Lower leg skin (tissue), 4 donors: Measurements from ENCODE around the gene KCTD19. TPM values are rescaled to one million over a fixed set of nuclear protein-coding genes. Genes with fewer than 3 reads are reported as not detected.

ENCODE experiments used
- DNase-seq, 2 donors: peaks; one replicate each; pipeline ENCODE4 v3.0.0-alpha.2; 2019; ENCODE audit warnings: low spot score in 2 of 2
- H3K4me3 ChIP-seq: fragments of 200-600 bp; sonication (generic); 2 replicates; pipeline ENCODE4 v1.5.1; 2017; ENCODE audit warnings: mild to moderate bottlenecking, low read depth; ENCODE audit not compliant: poor library complexity, severe bottlenecking
- CTCF ChIP-seq, 3 donors: fragments of 450-650 bp; IDR thresholded peaks; one replicate each; pipeline ENCODE4 v1.5.1; 2016; ENCODE audit warnings: antibody characterized with exemption in 3 of 3, mild to moderate bottlenecking in 3 of 3, moderate library complexity in 2 of 3
- POLR2A ChIP-seq, 2 donors: fragments of 450-650 bp; IDR thresholded peaks; one replicate each; pipeline ENCODE4 v1.6.1; 2016 to 2017; ENCODE audit warnings: antibody characterized with exemption in 2 of 2, mild to moderate bottlenecking in 1 of 2, moderate library complexity in 1 of 2
- WGBS, 2 donors: methylation state at CpG; one replicate each; pipeline ENCODE4 v1.1.5; 2018; 5-methylcytosine and 5-hydroxymethylcytosine counted together
- intact Hi-C: fragments of 100-400 bp; cut with DNase I; formaldehyde crosslinking; loops from one replicate; pipeline ENCODE4 v1.15.0; 2023; ENCODE audit warnings: low total_unique reads
- total RNA-seq, 4 donors: library from RNA; depleted of rRNA; stranded (reverse); fragments of >200 nt; gene quantifications; one replicate each; pipeline ENCODE4 v1.1.0, GENCODE V29; 2016

The KCTD19 gene
- total RNA-seq, 4 donors from 2014 or later: 0.11 to 0.32 TPM; not detected in 2

DNA sequence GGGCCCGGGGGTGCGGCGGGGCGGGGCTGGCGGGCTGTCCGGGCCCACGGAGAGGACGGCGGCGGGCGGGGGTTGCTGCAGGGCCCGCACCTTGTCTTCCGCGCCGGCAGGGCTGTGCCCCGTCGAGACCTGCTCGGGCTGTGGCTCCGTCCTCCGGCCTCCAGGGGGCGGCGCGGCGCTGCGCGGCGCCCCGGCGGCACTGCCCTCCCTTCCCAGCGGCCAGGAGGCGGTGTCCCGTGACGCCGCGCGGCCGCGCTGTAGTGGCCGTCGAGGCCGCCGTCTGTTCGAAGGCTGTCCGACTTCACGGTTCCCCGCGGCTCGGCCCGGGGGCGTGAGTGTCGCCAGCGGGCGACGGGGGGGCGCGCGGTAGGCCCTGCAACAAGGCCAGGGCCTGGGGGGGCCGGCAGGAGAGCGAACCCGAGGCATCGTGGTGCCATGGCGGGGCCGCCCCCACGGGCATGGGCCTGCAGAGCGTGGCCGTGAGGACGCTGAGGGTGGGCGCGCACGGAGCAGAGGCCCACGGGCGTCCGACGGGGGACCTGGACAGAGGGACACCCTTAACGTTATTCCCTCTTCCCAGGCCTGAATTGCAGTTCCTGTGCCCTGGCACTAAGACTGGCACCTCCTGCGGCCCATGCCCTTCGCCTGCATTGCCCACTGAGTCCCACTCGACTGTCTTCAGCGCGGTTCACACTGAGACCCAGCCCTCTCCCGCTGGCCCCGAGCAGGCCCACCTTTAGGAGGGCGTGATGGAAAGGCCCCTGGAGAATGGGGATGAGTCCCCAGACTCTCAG lies 47.0 kb downstream of the KCTD19 start, which contains the start of gene PLEKHG4:
Gene PLEKHG4, plus strand, starts transcription at position 237 of the 794 bp plus-strand sequence. Its CDS starts 513 bp downstream, at position 750.
- DNase-seq: peak; percentile 60 to 94
- intact Hi-C loops: loop anchor here (5.0 kb wide), 1 partner anchor 188 kb away; no protein-coding TSS in a partner anchor
- TF ChIP-seq CTCF (IDR thresholded peaks at IDR 0.05): no peak
- TF ChIP-seq POLR2A (IDR thresholded peaks at IDR 0.05): no peak
- WGBS, 2 donors: 40 to 43% methylated on average over 28 to 42 of the region's 83 CpGs
- peak within 1 kb of the TSS; percentile 51 for H3K4me3 ChIP-seq

DNA sequence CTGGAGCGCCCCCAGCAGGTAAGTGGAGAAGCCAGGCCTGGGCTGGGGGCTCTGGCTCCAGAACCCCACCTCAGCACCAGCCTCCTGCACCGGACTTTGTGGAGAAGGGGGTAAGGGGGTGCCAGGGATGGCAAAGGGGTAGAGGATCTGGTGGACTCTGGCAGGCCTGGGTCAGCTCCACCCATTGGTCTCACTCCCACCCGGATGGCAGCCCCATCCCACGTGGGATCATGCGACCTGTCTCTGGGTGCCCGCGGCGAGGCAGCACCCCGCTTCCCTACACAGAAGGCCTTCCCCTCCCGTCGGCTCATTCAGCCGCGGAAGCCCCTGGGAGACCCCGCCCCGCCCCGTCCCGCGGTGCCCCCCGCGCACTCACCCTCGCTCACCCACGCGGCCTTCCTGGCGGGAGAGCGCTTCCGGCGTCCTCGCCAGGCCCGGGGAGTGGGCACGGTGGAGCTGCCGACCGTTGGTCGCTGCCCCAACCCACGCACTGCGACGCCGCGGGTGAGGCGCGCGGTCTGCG lies 47.7 kb downstream of the KCTD19 start:
- peak overlapping the region; percentile 51 for H3K4me3 ChIP-seq
- 5 to 14% methylated on average over 2 to 9 of the region's 42 CpGs for WGBS, 2 donors
- TF ChIP-seq POLR2A (IDR thresholded peaks at IDR 0.05) (no peak), CTCF (IDR thresholded peaks at IDR 0.05) (no peak)
- intact Hi-C loops: loop anchor here (5.0 kb wide), 1 partner anchor 188 kb away; no protein-coding TSS in a partner anchor
- peak in 1 of 2 donors; percentile 29 for DNase-seq

DNA sequence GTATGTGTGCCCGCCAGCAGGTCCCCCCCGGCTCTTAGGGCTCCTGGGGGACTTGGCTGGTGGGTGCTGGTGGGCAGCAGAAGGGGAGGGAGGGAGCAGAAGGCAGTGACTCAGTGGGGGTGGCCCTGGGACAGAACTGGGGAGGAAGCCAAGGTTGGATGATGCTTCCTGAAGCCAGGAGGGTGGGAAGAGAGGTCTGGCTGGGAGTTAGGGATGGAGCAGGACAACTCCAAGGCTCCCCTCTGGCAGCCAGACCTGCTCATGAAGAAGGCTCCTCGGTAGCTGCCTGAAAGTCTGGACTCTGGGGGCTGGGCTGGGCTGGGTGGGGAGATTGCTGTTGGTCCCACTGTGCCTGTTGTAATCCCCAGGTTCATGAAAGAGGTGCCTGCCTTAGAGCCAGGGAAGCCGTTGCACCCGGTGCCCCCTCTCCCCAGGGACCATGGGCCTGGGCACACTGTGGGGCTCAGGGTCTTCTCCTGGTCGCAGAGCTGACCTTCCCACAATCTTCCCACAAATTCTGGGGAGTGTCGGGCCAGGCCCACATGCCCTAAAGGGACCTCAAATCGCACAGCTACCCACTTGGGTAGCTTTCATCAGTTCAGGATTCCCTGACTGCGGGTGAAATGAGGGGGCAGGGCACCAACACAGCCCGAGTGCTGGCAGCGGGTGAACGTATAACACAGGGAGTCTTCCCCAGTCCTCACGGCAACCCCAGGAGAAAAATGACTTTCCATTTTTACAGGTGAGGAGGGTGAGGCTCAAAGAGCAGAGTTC lies 48.4 kb downstream of the KCTD19 start:
- intact Hi-C loops: loop anchor here (5.0 kb wide), 1 partner anchor 189 kb away; no protein-coding TSS in a partner anchor
- no peak for DNase-seq
- WGBS, 2 donors: 24 to 43% methylated on average over 12 to 13 of the region's 13 CpGs
- peak overlapping the region; percentile 51 for H3K4me3 ChIP-seq
- TF ChIP-seq POLR2A (IDR thresholded peaks at IDR 0.05): no peak
- TF ChIP-seq CTCF (IDR thresholded peaks at IDR 0.05): no peak

DNA sequence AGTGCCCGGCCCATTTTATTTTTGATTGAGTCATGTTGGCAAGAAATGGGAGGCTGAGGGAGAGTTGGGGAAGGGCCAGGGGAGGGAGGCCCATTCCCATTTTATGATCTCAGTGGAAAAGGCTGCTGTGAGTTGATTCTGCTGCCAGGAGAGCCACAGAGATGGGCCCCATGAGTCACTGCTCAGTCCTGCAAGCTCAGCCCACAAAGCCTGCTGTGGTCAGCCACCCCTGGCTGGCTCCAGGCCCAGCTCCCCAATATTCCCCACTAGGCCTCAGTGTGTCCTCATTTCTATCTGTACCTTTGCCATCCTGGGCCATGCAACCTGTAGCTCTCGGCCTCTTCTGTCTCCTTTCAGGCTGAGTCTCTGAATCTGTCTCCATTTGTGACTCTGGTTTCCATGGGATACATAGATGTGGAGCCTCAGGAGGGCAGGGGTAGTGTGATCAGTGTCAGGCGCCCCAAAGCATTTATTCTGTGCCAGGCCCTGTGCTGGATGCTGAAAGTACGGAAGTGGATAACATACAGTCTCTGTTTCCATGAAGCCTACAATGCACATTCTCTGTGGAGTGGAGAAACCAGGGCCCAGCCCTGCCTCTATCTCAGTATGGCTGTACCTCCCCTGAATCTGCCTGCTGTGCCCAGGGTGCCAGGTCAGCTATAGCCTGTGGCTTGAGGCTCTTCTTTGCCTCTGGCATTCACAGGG lies 49.1 kb downstream of the KCTD19 start:
- DNase-seq: peak in 1 of 2 donors; percentile 38
- 52 to 64% methylated on average over 4 of the region's 4 CpGs for WGBS, 2 donors
- TF ChIP-seq POLR2A (IDR thresholded peaks at IDR 0.05): no peak
- no peak for TF ChIP-seq CTCF (IDR thresholded peaks at IDR 0.05)
- no peak overlapping the region for H3K4me3 ChIP-seq
- intact Hi-C loops: loop anchor here (5.0 kb wide), 1 partner anchor 190 kb away; no protein-coding TSS in a partner anchor

- H3K4me3 ChIP-seq: no peak overlapping the region
- TF ChIP-seq CTCF (IDR thresholded peaks at IDR 0.05) (no peak), POLR2A (IDR thresholded peaks at IDR 0.05) (no peak)
- no peak for DNase-seq
- 88 to 90% methylated on average over 2 of the region's 2 CpGs for WGBS, 2 donors
- intact Hi-C loops: loop anchor here (5.0 kb wide), 1 partner anchor 192 kb away; no protein-coding TSS in a partner anchor
Measured at GRCh38 chr16:67275321-67275720, 51.2 kb downstream of the KCTD19 start.
